CD8-positive, alpha-beta memory T cell (primary cell): ENCODE data around the gene CC2D1A. TPM values are rescaled to one million over a fixed set of nuclear protein-coding genes. Genes with fewer than 3 reads are reported as not detected.

Experiments used
- CTCF ChIA-PET: fragments of 350-600 bp; sonication (Branson Sonifier 250); formaldehyde crosslinking; loops from one replicate; lab custom pipeline; 2021; ENCODE audit warnings: antibody characterized with exemption; lab: Charles Lee
- POLR2A ChIA-PET: fragments of 350-600 bp; sonication (Branson Sonifier 250); formaldehyde crosslinking; loops from one replicate; lab custom pipeline; 2021; ENCODE audit warnings: antibody characterized with exemption; lab: Charles Lee
- DNase-seq, 5 donors: peaks; one replicate each; pipeline versions ENCODE4 v3.0.0 to v3.0.0-alpha.2; 2020 to 2022; ENCODE audit warnings: mixed read lengths in 1 of 5
- H3K27ac ChIP-seq: one replicate; pipeline ENCODE4 v1.7.0; 2013; ENCODE audit warnings: low read depth, mild to moderate bottlenecking, low read length, moderate library complexity
- H3K27me3 ChIP-seq: 2 replicates; pipeline ENCODE4 v1.7.0; 2013; ENCODE audit warnings: low read length, mild to moderate bottlenecking; ENCODE audit not compliant: insufficient read depth, poor library complexity, severe bottlenecking
- H3K36me3 ChIP-seq: 2 replicates; pipeline ENCODE4 v1.7.0; 2013; ENCODE audit warnings: mild to moderate bottlenecking, low read length, moderate library complexity; ENCODE audit not compliant: insufficient read depth
- H3K4me1 ChIP-seq: 2 replicates; pipeline ENCODE4 v1.7.0; 2013; ENCODE audit warnings: mild to moderate bottlenecking, low read length, moderate library complexity; ENCODE audit not compliant: insufficient read depth
- H3K4me3 ChIP-seq: 2 replicates; pipeline ENCODE4 v1.7.0; 2013; ENCODE audit warnings: mild to moderate bottlenecking, low read length
- H3K9me3 ChIP-seq: 2 replicates; pipeline ENCODE4 v1.7.0; 2013; ENCODE audit warnings: mild to moderate bottlenecking, low read length
- H3K27ac Mint-ChIP-seq, 8 donors: one replicate each; pipeline ENCODE4 v1.8.0; 2020 to 2021; ENCODE audit warnings: mixed read lengths in 8 of 8, mild to moderate bottlenecking in 6 of 8, inconsistent platforms in 3 of 8, moderate library complexity in 3 of 8
- H3K27me3 Mint-ChIP-seq, 2 donors: one replicate each; pipeline ENCODE4 v1.8.0; 2020 to 2021; ENCODE audit warnings: mixed read lengths in 2 of 2, mild to moderate bottlenecking in 1 of 2, moderate library complexity in 1 of 2
- H3K36me3 Mint-ChIP-seq, 3 donors: one replicate each; pipeline ENCODE4 v1.8.0; 2020 to 2021; ENCODE audit warnings: mixed read lengths in 3 of 3, inconsistent platforms in 1 of 3, mild to moderate bottlenecking in 1 of 3
- H3K4me1 Mint-ChIP-seq, 3 donors: one replicate each; pipeline ENCODE4 v1.8.0; 2020 to 2021; ENCODE audit warnings: mixed read lengths in 3 of 3, inconsistent platforms in 1 of 3, mild to moderate bottlenecking in 1 of 3
- H3K4me3 Mint-ChIP-seq, 7 donors: one replicate each; pipeline ENCODE4 v1.8.0; 2020 to 2021; ENCODE audit warnings: mixed read lengths in 7 of 7, mild to moderate bottlenecking in 6 of 7, moderate library complexity in 4 of 7, inconsistent platforms in 2 of 7
- H3K9me3 Mint-ChIP-seq, 5 donors: one replicate each; pipeline ENCODE4 v1.8.0; 2020 to 2022; ENCODE audit warnings: mixed read lengths in 5 of 5, mild to moderate bottlenecking in 3 of 5, moderate library complexity in 2 of 5, inconsistent platforms in 1 of 5
- polyA plus RNA-seq: library from polyadenylated mRNA; unstranded; fragments of 300-500 nt; fragmentation: Illumina TruSeq; gene quantifications from one replicate; pipeline ENCODE4 v1.2.3, GENCODE V29; 2021
- total RNA-seq, 2 experiments: library from RNA; stranded (reverse); gene quantifications; one replicate each; pipeline ENCODE4 v1.2.3, GENCODE V29; 2021

The CC2D1A gene
- total and polyA plus RNA-seq, 3 experiments from 2014 or later = 15.3 to 31.0 (median 30.8) TPM

DNA sequence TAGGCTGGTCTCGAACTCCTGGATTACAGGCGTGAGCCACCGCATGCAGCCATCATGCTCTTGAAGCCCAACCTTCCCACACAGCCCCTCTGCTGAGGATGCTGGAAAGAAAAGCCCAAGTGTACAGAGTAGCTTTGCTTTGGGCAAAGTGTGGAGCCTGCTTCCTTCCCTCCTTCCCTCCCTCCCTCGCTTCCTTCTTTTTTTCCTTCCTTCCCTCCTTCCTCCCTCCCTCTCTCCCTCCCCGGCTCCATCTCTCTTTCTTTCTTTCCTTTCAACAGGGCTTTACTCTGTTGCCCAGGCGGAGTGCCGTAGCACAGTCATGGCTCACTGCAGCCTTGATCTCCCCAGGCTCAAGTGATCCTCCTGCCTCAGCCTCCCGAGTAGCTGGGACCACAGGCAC, 2.7 kb downstream of the CC2D1A start:
- DNase-seq = no peak
- H3K4me1 ChIP-seq = peaks cover 11% of the 10 kb centered on the region
- Mint-ChIP-seq H3K27ac (no peak overlapping the region), H3K4me1 (peaks cover 11 to 22% (median 11%) of the 10 kb centered on the region in 3 donors), H3K36me3 (peaks cover 0 to 37% (median 1%) of the 10 kb centered on the region in 3 donors), H3K27me3 (no peaks in the 10 kb centered on the region), H3K4me3 (peak overlapping the region in 1 of 7 donors; percentile 18), H3K9me3 (no peaks in the 10 kb centered on the region)
- H3K9me3 ChIP-seq = no peaks in the 10 kb centered on the region
- ChIA-PET CTCF (interaction anchor here (0.7 kb wide), 1 partner anchor 648 kb away, joined by 3 read pairs; no protein-coding TSS in a partner anchor), POLR2A (no interaction called here)
- no peaks in the 10 kb centered on the region for H3K36me3 ChIP-seq
- no peak overlapping the region for H3K4me3 ChIP-seq
- H3K27me3 ChIP-seq = no peaks in the 10 kb centered on the region
- H3K27ac ChIP-seq = no peak overlapping the region

DNA sequence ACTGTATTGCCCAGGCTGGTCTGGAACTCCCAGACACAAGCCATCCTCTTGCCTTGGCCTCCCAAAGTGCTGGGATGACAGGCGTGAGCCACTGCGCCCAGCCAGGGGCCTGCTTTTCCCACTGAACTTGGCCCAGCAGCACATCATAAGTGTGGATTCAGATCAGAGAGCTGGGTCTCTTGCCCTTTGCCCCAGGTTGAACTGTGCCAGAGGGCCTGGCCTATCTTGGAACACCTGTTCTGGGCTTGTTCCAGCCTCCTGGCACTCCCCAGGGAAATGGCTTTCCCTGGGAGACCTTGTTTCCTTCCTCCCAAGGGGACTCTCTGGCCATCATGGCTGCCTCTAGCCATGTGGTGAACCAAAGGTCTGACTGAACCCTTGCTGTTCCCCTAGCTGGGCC, 3.4 kb downstream of the CC2D1A start:
- no peak overlapping the region for H3K27ac ChIP-seq
- H3K4me3 ChIP-seq = no peak overlapping the region
- no peaks in the 10 kb centered on the region for H3K9me3 Mint-ChIP-seq
- peak overlapping the region in 2 of 8 donors; percentile 15 to 81 for H3K27ac Mint-ChIP-seq
- no peaks in the 10 kb centered on the region for H3K9me3 ChIP-seq
- H3K27me3 ChIP-seq = no peaks in the 10 kb centered on the region
- peaks cover 11 to 22% (median 11%) of the 10 kb centered on the region in 3 donors for H3K4me1 Mint-ChIP-seq
- H3K36me3 Mint-ChIP-seq = peaks cover 0 to 40% (median 1%) of the 10 kb centered on the region in 3 donors
- H3K27me3 Mint-ChIP-seq = no peaks in the 10 kb centered on the region
- H3K4me3 Mint-ChIP-seq = no peak overlapping the region
- DNase-seq = no peak
- H3K36me3 ChIP-seq = no peaks in the 10 kb centered on the region
- H3K4me1 ChIP-seq = peaks cover 11% of the 10 kb centered on the region
- ChIA-PET POLR2A (no interaction called here), CTCF (interaction anchor here (0.7 kb wide), 1 partner anchor 647 kb away, joined by 3 read pairs; no protein-coding TSS in a partner anchor)

DNA sequence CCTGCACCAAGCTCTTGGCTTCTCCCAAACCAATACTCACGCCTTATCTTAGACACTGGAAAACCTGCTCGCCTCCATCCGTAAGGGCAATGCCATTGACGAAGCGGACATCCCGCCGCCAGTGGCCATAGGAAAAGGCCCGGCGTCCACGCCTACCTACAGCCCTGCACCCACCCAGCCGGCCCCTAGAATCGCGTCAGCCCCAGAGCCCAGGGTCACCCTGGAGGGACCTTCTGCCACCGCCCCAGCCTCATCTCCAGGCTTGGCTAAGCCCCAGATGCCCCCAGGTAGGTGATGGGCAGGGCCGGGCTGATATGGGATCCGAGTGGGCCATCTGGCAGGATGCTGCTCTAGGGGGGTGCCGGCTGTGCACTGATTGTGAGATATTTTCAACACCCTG, 7.4 kb downstream of the CC2D1A start:
- Histone ChIP-seq H3K27me3 (no peaks in the 10 kb centered on the region), H3K4me1 (no peaks in the 10 kb centered on the region), H3K27ac (no peak overlapping the region), H3K4me3 (no peak overlapping the region), H3K9me3 (no peaks in the 10 kb centered on the region), H3K36me3 (no peaks in the 10 kb centered on the region)
- no peaks in the 10 kb centered on the region for H3K27me3 Mint-ChIP-seq
- POLR2A ChIA-PET = no interaction called here
- peaks cover 0 to 68% (median 2%) of the 10 kb centered on the region in 3 donors for H3K36me3 Mint-ChIP-seq
- H3K4me1 Mint-ChIP-seq = no peaks in the 10 kb centered on the region
- CTCF ChIA-PET = no interaction called here
- H3K9me3 Mint-ChIP-seq = no peaks in the 10 kb centered on the region
- no peak for DNase-seq
- H3K4me3 Mint-ChIP-seq = no peak overlapping the region
- H3K27ac Mint-ChIP-seq = no peak overlapping the region

DNA sequence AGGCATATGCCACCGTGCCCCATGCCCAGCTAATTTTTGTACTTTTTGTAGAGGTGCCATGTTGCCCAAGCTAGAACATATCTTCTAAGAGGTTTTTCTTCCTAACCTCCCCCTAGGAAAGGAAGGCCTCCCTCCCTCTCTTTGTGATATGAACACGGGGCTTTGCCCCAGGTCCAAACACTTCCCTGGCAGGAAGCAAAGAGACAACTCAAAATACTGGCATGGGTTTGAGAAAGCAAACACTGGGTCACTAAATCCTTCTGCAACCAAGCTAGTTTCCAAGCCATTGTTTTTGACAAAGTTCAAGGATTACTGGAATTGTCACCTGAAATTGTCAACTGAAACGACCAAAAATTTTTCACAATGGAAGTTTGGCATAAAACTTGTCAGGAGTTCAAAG, 8.8 kb downstream of the CC2D1A start:
- Histone ChIP-seq H3K36me3 (no peaks in the 10 kb centered on the region), H3K9me3 (no peaks in the 10 kb centered on the region), H3K27me3 (no peaks in the 10 kb centered on the region), H3K4me1 (no peaks in the 10 kb centered on the region), H3K27ac (no peak overlapping the region), H3K4me3 (no peak overlapping the region)
- DNase-seq = no peak
- Mint-ChIP-seq H3K27ac (peak overlapping the region in 1 of 8 donors; percentile 76), H3K4me3 (no peak overlapping the region), H3K9me3 (no peaks in the 10 kb centered on the region), H3K4me1 (no peaks in the 10 kb centered on the region), H3K36me3 (peaks cover 0 to 65% (median 2%) of the 10 kb centered on the region in 3 donors), H3K27me3 (no peaks in the 10 kb centered on the region)
- POLR2A ChIA-PET = no interaction called here
- CTCF ChIA-PET = interaction anchor here (0.7 to 1.2 kb wide), 2 partner anchors 12 to 76 kb away, joined by 3 to 4 read pairs; no protein-coding TSS in a partner anchor

DNA sequence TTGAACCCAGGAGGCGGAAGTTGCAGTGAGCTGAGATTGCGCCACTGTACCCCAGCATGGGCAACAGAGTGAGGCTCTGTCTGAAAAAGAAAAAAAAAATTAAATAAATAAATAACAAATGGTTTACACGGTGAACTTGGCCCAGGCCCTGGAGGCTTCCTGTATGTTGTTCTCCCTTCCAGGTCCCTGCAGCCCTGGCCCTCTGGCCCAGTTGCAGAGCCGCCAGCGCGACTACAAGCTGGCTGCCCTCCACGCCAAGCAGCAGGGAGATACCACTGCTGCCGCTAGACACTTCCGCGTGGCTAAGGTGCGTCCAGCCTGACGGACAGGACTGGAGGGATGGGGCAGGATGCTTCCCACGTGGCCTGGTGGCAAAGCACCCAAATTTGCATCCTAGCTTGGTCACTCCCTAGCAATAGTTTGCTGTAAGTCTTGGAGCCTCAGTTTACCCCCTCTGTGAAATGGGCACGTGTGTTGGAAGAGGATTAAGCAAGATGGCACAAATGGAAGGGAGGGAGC, 11.9 kb downstream of the CC2D1A start:
- no peaks in the 10 kb centered on the region for H3K27me3 ChIP-seq
- H3K4me1 Mint-ChIP-seq = peaks cover 0 to 4% (median 3%) of the 10 kb centered on the region in 3 donors
- no peak for DNase-seq
- peaks cover 11 to 69% (median 16%) of the 10 kb centered on the region in 3 donors for H3K36me3 Mint-ChIP-seq
- POLR2A ChIA-PET = no interaction called here
- H3K4me3 Mint-ChIP-seq = no peak overlapping the region
- H3K36me3 ChIP-seq = peaks cover 8% of the 10 kb centered on the region
- CTCF ChIA-PET = interaction anchor here (1.5 kb wide), 1 partner anchor 21 kb away, joined by 3 read pairs; the partner anchor contains the start of gene PODNL1
- no peaks in the 10 kb centered on the region for H3K9me3 Mint-ChIP-seq
- H3K27me3 Mint-ChIP-seq = no peaks in the 10 kb centered on the region
- no peaks in the 10 kb centered on the region for H3K4me1 ChIP-seq
- no peak overlapping the region for H3K4me3 ChIP-seq
- peaks cover 5% of the 10 kb centered on the region for H3K9me3 ChIP-seq
- no peak overlapping the region for H3K27ac ChIP-seq
- no peak overlapping the region for H3K27ac Mint-ChIP-seq

DNA sequence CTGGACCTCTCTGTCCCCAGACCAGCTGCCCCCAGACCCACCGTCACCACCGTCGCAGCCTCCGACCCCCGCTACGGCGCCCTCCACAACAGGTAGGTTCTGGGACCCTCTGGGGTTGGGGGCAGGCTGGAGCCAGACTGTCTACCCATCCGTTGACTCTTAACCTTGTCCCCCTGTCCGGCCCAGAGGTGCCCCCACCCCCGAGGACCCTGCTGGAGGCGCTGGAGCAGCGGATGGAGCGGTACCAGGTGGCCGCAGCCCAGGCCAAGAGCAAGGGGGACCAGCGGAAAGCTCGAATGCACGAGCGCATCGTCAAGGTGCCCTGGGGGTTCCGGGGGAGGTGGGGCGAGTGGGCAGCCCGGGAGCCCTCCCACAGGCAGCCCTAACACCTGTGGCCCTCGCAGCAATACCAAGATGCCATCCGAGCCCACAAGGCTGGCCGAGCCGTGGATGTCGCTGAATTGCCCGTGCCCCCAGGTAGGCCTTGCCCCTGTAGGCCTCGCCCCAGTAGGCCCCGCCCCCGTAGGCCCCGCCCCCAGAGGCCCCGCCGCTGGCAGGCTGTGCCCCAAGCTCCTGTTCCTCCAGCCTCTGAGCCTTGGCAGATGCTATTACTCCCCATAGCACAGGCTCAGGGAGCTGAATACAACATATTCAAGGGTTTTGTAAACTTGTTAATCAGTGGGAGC, 12.9 kb downstream of the CC2D1A start:
- Histone ChIP-seq H3K9me3 (peaks cover 5% of the 10 kb centered on the region), H3K4me1 (no peaks in the 10 kb centered on the region), H3K4me3 (no peak overlapping the region), H3K36me3 (peaks cover 8% of the 10 kb centered on the region), H3K27ac (no peak overlapping the region), H3K27me3 (no peaks in the 10 kb centered on the region)
- Mint-ChIP-seq H3K27me3 (no peaks in the 10 kb centered on the region), H3K4me3 (no peak overlapping the region), H3K27ac (peak overlapping the region in 1 of 8 donors; percentile 47), H3K4me1 (peaks cover 0 to 4% (median 3%) of the 10 kb centered on the region in 3 donors), H3K9me3 (no peaks in the 10 kb centered on the region), H3K36me3 (peaks cover 13 to 71% (median 16%) of the 10 kb centered on the region in 3 donors)
- ChIA-PET POLR2A (no interaction called here), CTCF (interaction anchor here (1.5 kb wide), 1 partner anchor 20 kb away, joined by 3 read pairs; the partner anchor contains the start of gene PODNL1)
- no peak for DNase-seq

DNA sequence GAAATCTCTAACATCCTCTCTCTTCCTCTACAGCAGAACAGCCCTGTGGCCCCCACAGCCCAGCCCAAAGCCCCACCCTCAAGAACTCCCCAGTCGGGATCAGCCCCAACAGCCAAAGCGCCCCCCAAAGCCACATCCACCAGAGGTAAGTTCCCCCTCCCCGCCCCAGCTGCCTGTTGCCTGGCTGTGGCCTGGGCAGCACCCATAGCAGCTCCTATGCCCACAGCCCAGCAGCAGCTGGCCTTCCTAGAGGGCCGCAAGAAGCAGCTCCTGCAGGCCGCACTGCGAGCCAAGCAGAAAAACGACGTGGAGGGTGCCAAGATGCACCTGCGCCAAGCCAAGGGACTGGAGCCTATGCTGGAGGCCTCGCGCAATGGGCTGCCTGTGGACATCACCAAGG, 14.5 kb downstream of the CC2D1A start:
- peaks cover 5% of the 10 kb centered on the region for H3K9me3 ChIP-seq
- H3K27me3 Mint-ChIP-seq = no peaks in the 10 kb centered on the region
- POLR2A ChIA-PET = no interaction called here
- CTCF ChIA-PET = no interaction called here
- H3K27me3 ChIP-seq = no peaks in the 10 kb centered on the region
- H3K36me3 Mint-ChIP-seq = peaks cover 14 to 67% (median 16%) of the 10 kb centered on the region in 3 donors
- H3K4me3 Mint-ChIP-seq = no peak overlapping the region
- peak overlapping the region in 1 of 8 donors; percentile 82 for H3K27ac Mint-ChIP-seq
- H3K27ac ChIP-seq = no peak overlapping the region
- no peak for DNase-seq
- no peaks in the 10 kb centered on the region for H3K9me3 Mint-ChIP-seq
- peaks cover 0 to 4% (median 3%) of the 10 kb centered on the region in 3 donors for H3K4me1 Mint-ChIP-seq
- H3K4me3 ChIP-seq = no peak overlapping the region
- peaks cover 8% of the 10 kb centered on the region for H3K36me3 ChIP-seq
- no peaks in the 10 kb centered on the region for H3K4me1 ChIP-seq
